SHP77 (cell line): ENCODE measurements around the gene B4GALT6.

Source experiments
- DNase-seq, 2 experiments: peaks; one replicate each; lab custom pipeline; 2025; lab: John Stamatoyannopoulos, UW

The B4GALT6 gene

DNA sequence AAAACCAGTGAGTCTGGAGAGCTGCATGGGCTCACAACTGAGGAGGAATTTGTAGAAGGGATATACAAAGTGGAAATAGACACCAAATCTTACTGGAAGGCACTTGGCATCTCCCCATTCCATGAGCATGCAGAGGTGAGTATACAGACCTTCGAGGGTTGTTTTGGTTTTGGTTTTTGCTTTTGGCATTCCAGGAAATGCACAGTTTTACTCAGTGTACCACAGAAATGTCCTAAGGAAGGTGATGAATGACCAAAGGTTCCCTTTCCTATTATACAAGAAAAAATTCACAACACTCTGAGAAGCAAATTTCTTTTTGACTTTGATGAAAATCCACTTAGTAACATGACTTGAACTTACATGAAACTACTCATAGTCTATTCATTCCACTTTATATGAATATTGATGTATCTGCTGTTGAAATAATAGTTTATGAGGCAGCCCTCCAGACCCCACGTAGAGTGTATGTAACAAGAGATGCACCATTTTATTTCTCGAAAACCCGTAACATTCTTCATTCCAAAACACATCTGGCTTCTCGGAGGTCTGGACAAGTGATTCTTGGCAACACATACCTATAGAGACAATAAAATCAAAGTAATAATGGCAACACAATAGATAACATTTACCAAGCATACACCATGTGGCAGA, 89.1 kb downstream of the B4GALT6 start:
- DNase-seq = no peak

DNA sequence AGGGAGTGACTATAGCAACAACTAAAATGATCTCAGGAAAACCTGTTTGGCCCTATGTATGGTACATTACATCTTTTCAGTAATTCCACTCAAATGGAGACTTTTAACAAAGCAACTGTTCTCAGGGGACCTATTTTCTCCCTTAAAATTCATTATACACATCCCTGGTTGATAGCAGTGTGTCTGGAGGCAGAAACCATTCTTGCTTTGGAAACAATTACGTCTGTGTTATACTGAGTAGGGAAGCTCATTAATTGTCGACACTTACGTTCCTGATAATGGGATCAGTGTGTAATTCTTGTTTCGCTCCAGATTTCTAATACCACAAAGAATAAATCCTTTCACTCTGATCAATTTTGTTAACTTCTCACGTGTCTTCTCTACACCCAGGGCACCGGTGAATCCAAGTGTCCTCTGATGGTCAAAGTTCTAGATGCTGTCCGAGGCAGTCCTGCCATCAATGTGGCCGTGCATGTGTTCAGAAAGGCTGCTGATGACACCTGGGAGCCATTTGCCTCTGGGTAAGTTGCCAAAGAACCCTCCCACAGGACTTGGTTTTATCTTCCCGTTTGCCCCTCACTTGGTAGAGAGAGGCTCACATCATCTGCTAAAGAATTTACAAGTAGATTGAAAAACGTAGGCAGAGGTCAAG, 91.7 kb downstream of the B4GALT6 start:
- DNase-seq = no peak

DNA sequence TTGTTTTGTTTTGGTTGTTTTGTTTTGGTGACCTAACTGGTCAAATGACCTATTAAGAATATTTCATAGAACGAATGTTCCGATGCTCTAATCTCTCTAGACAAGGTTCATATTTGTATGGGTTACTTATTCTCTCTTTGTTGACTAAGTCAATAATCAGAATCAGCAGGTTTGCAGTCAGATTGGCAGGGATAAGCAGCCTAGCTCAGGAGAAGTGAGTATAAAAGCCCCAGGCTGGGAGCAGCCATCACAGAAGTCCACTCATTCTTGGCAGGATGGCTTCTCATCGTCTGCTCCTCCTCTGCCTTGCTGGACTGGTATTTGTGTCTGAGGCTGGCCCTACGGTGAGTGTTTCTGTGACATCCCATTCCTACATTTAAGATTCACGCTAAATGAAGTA, 92.8 kb downstream of the B4GALT6 start, which contains the start of gene TTR:
TSS of gene TTR (plus strand) at position 250 of the 400 bp plus-strand sequence. CDS start at position 276, 26 bp downstream.
- DNase-seq = no peak

DNA sequence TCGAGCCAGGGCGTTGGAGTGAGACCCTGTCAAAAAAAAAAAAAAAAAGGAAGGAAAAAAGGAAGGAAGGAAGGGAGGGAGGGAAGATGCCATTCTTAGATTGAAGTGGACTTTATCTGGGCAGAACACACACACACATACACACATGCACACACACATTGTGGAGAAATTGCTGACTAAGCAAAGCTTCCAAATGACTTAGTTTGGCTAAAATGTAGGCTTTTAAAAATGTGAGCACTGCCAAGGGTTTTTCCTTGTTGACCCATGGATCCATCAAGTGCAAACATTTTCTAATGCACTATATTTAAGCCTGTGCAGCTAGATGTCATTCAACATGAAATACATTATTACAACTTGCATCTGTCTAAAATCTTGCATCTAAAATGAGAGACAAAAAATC, 93.3 kb downstream of the B4GALT6 start:
- no peak for DNase-seq

DNA sequence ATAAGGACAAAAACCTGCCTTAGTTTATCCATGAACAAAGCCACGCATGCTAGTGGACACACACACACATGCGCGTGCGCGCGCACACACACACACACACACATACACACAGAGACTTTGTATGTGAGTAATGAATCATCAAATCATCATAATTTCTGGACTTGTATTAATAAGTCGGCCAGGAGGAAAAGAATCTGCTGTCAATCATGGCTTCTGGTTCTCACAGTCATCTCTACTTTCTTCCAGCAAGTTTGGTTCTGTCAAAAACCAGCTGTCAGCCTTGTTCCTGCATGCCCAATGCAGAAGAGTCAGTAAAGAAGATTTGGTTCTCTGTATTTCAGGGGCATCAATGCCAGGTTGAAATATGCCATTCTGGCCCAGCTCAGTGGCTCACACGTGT, 93.8 kb downstream of the B4GALT6 start:
- no peak for DNase-seq

DNA sequence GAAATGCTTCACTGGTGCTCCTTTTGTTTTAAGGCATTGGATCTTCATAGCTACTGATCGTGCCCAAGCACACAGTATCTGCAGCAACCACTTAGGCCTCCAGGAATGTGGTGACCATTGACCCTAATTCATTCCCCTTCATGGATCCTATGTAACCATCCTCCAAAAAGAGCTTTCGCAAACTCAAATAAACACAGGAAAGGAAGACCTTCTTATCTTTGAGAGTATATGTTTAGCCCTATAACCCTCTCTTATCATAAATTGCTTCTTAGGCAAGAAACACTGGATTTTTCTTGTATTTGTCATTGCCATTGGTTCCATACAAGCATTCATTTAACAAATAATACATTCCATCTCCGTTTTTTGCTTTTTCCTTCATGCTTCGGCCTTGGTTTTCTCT, 96.9 kb downstream of the B4GALT6 start:
- no peak for DNase-seq

DNA sequence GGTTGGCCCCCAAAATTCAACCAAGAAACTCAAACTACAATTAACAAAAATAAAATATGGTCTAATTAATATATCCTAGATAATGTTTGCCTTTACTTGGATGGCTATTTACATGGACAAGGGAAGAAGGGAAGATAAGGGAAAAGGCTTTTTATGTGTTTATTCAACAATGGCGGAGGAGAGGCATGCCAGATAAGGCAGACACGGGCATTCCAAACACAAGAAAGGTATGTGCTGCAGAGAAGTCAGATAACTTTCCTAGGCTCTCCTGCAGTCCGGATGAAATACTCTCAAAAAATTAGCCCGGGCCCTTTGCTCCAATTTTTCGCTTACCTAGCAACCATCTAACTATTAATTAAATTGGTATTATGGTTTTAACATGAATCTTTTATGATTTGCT, 97.8 kb downstream of the B4GALT6 start:
- no peak for DNase-seq

DNA sequence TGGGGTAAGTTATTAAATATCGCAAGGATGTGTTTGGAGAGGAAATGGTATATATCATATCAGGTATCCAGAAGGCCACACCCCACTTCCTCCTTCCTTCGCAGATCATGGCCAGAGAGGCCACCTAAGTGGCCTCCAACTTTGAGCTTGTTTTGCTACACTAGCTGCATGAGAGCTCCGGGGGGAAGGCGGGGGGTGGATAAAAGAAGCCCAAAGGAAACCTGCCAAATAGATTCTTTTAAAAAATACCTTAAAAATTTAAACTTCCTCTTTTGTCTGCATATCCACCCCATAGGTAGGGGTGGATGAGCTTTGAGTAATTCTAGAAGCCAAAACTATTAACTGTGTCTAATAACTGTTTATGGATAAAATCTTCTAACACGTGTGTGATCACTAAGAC, 98.4 kb downstream of the B4GALT6 start:
- no peak for DNase-seq

DNA sequence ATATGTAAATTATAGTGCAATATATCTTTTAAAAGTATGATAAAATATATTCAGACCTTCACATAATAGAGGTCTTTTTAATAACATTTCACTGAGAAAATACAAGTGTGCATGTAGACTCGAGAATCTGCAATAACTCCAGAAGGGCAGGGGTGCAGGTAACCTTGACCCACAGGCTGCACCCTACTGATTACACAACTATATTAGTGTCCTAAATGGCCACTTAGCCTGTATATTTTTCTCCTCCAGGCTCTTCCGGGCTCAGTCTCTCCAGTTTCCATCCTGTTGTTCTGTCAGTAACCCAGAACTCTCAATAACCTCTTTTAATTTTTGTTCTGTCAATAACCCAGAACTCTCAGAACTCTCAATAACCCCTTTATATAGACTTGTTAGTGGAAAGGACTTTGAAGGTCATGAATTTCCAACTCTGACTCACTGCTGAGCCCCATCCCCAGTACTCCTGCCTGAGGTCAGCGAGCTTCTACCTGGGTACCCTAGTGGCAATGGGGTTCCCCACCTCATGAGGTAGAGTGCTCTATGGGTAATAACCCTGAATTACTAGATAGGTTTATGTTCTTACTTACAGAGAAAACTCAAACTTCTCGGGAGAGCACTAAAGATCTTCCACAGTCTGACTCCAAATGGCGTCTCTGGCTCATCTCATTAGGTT, 101.1 kb downstream of the B4GALT6 start:
- no peak for DNase-seq

DNA sequence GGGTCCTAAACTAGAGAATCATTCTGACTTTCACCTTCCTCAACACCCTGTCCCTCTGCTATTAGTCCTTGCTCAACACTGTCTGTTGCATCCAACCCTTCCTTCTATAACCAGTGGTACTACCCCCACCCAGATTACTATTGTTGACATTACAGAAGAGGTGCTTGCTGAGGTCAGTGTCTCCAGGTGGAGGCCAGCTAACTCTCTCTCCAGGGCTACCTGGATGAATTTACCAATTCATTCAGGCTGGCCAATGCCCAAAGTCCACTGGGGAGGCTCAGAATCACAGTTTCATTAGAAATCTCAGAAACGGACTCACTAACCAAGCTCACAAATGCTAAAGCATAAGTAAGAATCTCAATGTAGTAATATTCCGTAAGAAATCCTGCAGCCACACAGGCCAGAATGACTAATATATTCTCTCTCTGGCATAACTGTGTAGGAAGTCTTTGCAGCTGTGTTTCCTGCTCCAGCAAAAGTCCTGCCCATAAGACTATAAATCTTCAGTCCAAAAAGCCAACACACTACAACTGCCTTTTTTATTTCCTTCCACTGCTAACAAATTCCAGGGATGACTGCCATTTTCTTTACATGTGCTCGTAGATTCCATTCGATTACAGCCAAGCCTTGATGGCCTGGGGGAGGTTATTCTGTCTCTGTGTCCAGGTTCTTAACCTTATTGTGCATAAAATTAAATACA, 102.7 kb downstream of the B4GALT6 start:
- DNase-seq = no peak

DNA sequence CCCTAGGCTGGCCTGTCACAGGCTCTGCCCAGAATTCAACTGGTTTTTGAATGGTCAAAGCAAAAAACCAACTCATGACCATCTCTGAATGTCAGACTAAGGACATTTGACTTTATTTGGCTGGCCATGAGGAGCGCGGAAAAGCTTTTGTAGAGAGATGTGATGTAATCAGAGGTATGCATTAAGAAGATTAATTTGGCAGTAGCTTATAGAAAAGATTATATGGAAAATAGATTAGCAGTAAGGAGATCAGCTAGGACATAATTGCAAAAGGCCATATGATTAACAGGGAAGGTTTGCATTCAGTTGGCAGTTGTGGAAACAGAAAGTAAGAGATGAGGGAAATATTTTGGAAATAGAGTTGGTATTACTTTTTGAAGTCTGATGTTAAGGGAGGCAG, 105.0 kb downstream of the B4GALT6 start:
- no peak for DNase-seq

DNA sequence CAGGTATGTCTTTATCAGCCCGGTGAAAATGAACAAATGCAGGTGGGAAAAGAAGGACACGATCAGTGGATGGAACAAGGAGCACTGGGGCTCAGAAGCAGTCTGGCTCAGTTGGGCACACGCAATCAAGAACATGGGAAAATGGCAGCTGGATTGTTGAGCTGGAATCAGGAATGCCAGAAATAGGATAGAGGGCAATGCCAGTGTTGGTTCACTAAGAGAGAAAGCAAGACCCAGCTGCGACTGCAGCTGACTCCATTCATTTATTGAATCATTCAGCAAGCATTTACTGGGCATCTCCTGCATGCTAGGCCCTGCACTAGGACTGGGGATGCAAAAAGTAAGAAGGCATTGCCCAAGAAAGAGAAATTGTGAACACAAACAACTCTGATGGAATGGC, 106.3 kb downstream of the B4GALT6 start:
- DNase-seq = no peak

DNA sequence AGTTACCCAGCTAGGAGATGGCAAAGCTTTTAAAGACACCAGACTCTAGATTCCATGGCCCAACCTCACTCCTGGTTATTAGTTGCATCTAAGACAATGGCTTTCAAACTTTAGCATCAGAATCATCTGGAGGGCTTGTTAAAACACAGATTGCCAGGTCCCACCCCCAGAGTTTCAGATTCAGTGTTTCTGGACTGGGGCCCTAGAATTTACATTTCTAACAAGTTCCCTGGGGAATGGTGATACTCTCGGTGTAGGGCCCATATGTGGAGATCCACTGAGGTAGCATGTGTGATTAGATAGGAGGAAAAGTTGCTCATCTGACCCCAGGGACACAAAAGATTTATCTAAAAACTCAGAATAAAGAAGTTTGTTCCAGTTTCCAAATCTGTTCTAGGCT, 107.2 kb downstream of the B4GALT6 start:
- no peak for DNase-seq

DNA sequence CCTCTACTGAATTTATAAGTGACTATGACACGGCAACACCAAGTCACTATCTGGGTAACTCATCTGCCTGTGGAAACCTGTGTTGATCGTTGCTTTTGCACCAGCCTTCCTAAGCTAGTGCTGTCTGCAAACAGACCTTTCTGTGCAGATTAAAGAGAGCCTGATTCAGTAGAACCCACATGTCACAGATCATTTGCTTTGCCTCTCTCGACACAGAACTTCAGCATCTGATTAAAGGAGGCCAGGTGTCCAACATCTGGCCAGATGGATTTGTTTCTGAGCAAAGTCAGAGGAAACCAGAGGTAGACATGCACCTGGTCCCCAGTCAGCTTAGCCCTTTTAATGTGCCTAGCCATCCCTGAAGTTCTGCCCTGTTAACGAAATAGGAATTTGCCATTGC, 107.7 kb downstream of the B4GALT6 start:
- no peak for DNase-seq

DNA sequence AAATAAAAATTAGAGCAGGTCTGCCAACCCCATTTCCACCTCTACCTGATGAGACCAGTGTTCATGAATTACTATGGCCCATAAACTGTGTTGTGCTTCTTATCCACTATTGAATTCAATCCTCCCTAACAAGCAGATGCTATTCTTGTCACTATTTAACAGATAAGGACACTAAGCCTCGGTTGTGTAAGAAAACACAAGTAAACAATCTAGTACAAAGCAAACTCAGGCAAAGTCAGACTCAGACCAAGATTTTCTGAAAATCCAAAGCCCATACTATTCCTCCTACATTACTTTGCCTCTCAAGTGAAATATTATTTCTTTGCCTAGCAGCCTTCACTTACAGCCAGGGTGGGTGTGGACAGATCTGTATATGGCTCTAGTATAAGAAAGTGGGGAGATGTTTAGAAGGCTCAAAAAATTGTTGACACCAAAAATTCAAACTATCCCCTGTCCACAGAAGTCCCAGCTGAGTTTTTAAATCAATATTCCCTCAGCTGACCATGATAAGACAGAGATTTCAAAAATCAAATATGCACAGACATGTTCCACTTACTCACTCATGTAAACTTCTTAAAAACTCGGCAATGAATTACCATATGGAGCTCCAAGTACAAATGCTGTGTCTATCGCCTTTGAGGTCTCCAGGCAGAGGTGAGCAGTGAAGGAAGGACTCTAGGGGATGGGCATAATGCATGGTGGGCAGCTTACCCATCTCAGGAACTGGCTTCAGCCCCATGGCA, 108.7 kb downstream of the B4GALT6 start:
- DNase-seq = no peak

DNA sequence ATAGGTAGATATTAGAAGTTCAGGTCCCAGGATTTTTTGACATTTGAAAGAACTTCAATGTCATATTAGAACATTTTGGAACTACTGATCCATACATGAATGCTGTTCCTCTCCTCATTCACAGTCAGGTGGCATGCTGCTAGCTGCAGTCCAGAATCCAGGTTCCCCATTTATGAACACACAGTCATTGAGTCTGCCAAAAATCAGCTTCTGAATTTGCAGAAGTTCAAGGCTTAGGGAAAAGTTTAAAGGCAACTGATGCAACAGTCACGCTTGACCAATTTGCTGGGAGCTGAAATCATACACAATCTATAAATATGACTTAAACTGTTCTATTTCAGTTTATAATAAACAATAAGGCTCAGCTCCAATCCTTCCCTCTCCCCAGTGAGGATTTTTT, 110.0 kb downstream of the B4GALT6 start:
- no peak for DNase-seq
